SJSA1 (cell line): ENCODE data around the gene CPLX4. TPM values are rescaled to one million over a fixed set of nuclear protein-coding genes. Genes with fewer than 3 reads are reported as not detected.
"Not testable (repeated sequence)": the region's sequence is repeated elsewhere in the genome, so short reads cannot be mapped to it uniquely, and the experiment has no call there.

ENCODE experiments used
- DNase-seq, 2 experiments: peaks; one replicate each; pipeline ENCODE4 v3.0.0-alpha.2; 2015 to 2020; ENCODE audit warnings: low spot score in 2 of 2, low read depth in 1 of 2
- H3K27ac ChIP-seq: fragments of 250-450 bp; sonication (Bioruptor Pico); 2 replicates; pipeline ENCODE4 v1.5.1; 2020; ENCODE audit warnings: mild to moderate bottlenecking, moderate library complexity
- H3K27me3 ChIP-seq: fragments of 250-450 bp; sonication (Bioruptor Pico); replicated peaks from 2 replicates; pipeline ENCODE4 v1.5.1; 2020; ENCODE audit warnings: mild to moderate bottlenecking, moderate library complexity
- H3K36me3 ChIP-seq: fragments of 250-450 bp; sonication (Bioruptor Pico); 2 replicates; pipeline ENCODE4 v1.5.1; 2020; ENCODE audit warnings: mild to moderate bottlenecking
- H3K4me1 ChIP-seq: fragments of 250-450 bp; sonication (Bioruptor Pico); replicated peaks from 2 replicates; pipeline ENCODE4 v1.6.1; 2021; ENCODE audit warnings: mild to moderate bottlenecking
- H3K4me3 ChIP-seq: fragments of 250-450 bp; sonication (Bioruptor Pico); 2 replicates; pipeline ENCODE4 v1.5.1; 2020; ENCODE audit warnings: mild to moderate bottlenecking
- H3K9me3 ChIP-seq: fragments of 250-450 bp; sonication (Bioruptor Pico); replicated peaks from 2 replicates; pipeline ENCODE4 v1.5.1; 2020; ENCODE audit warnings: mild to moderate bottlenecking
- total RNA-seq: library from RNA; depleted of rRNA; stranded (reverse); fragments of >200 nt; shearing (Covaris generic); gene quantifications from 2 replicates; pipeline ENCODE4 v1.2.3, GENCODE V29; 2014; rRNA removed

Gene CPLX4
- total RNA-seq, 1 experiment from 2014 or later = not detected

DNA sequence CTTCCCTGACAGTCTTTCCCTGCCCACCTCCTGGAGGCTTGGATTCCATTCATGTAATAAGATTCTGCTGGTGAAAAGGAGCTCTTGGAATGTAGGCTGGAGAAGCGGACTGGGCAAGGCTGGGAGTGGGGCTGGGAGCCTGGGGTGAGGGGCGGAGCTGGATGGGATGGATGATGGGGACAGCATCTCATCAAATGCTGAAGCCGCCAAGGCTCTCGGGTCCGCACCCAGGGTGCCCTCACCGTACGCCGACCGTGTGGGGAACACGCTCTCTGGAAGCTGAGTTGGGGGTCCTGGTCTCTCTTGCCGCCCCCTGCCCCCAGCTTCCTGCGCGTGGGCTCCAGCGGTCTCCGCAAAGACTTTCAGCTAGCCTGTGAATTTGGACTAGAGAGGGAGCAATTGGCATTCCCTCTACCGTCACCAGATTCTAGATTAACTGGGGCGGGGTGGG lies 54.3 kb downstream of the CPLX4 start:
- DNase-seq = no peak
- Histone ChIP-seq H3K27me3 (peaks cover 66% of the 10 kb centered on the region), H3K36me3 (no peaks in the 10 kb centered on the region), H3K9me3 (peaks cover 3% of the 10 kb centered on the region), H3K27ac (no peak overlapping the region), H3K4me3 (no peak overlapping the region), H3K4me1 (peaks cover 9% of the 10 kb centered on the region)

DNA sequence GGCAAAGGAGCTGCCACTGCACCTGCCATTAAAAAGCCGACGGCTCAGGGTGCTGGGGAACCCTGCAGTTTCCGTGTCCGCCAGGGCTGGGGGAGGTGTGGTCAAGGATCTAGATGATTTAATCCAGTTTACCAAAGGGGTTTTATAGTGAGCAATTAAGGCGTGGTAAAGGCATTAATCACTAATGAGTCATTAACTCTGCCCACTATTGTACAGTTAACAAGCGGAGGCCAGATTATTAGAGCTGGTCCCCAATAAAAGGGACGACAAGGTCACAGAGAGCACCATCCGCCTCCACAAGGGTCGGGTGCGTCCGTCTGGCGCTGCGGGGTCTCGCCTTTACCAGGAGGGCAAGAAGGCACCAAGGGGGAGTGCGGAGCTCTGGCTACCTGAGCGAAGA lies 54.8 kb downstream of the CPLX4 start:
- Histone ChIP-seq H3K27me3 (peaks cover 61% of the 10 kb centered on the region), H3K27ac (no peak overlapping the region), H3K4me3 (no peak overlapping the region), H3K4me1 (peaks cover 5% of the 10 kb centered on the region; the same call in 1 of the 2 replicates), H3K36me3 (no peaks in the 10 kb centered on the region), H3K9me3 (no peaks in the 10 kb centered on the region; the same call in 1 of the 2 replicates)
- DNase-seq = no peak

DNA sequence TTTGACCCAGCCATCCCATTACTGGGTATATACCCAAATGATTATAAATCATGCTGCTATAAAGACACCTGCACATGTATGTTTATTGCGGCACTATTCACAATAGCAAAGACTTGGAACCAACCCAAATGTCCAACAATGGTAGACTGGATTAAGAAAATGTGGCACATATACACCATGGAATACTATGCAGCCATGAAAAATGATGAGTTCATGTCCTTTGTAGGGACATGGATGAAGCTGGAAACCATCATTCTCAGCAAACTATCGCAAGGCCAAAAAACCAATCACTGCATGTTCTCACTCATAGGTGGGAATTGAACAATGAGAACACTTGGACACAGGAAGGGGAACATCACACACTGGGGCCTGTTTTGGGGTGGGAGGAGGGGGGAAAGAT lies 56.2 kb downstream of the CPLX4 start:
- DNase-seq, H3K4me1 ChIP-seq, H3K27ac ChIP-seq, H3K9me3 ChIP-seq, H3K4me3 ChIP-seq, H3K36me3 ChIP-seq: not testable (repeated sequence)
- peaks cover 47% of the 10 kb centered on the region for H3K27me3 ChIP-seq

DNA sequence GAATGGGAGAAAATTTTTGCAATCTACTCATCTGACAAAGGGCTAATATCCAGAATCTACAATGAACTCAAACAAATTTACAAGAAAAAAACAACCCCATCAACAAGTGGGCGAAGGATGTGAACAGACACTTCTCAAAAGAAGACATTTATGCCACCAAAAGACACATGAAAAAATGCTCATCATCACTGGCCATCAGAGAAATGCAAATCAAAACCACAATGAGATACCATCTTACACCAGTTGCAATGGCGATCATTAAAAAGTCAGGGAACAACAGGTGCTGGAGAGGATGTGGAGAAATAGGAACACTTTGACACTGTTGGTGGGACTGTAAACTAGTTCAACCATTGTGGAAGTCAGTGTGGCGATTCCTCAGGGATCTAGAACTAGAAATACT lies 56.6 kb downstream of the CPLX4 start:
- DNase-seq, H3K9me3 ChIP-seq, H3K4me1 ChIP-seq, H3K36me3 ChIP-seq, H3K4me3 ChIP-seq, H3K27ac ChIP-seq: not testable (repeated sequence)
- H3K27me3 ChIP-seq = peaks cover 43% of the 10 kb centered on the region

DNA sequence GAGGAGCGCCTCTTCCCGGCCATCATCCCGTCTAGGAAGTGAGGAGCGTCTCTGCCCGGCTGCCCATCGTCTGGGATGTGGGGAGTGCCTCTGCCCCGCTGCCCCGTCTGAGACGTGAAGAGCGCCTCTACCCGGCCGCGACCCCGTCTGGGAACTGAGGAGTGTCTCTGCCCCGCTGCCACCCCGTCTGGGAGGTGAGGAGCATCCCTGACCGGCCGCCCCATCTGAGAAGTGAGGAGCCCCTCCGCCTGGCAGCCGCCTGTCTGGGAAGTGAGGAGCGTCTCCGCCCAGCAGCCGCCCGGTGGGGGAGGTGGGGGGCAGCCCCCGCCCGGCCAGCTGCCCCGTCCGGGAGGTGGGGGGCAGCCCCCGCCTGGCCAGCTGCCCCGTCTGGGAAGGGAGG lies 63.0 kb downstream of the CPLX4 start:
- H3K4me1 ChIP-seq, DNase-seq, H3K9me3 ChIP-seq, H3K36me3 ChIP-seq, H3K4me3 ChIP-seq, H3K27me3 ChIP-seq, H3K27ac ChIP-seq: not testable (repeated sequence)

- DNase-seq = peak in 1 of 2 experiments; percentile 29
- Histone ChIP-seq H3K27me3 (peaks cover 32% of the 10 kb centered on the region), H3K4me1 (no peaks in the 10 kb centered on the region), H3K36me3 (no peaks in the 10 kb centered on the region), H3K9me3 (no peaks in the 10 kb centered on the region), H3K27ac (no peak overlapping the region), H3K4me3 (no peak overlapping the region)
These were observed 69.2 kb downstream of the CPLX4 start for GRCh38 chr18:59249199-59249774.

DNA sequence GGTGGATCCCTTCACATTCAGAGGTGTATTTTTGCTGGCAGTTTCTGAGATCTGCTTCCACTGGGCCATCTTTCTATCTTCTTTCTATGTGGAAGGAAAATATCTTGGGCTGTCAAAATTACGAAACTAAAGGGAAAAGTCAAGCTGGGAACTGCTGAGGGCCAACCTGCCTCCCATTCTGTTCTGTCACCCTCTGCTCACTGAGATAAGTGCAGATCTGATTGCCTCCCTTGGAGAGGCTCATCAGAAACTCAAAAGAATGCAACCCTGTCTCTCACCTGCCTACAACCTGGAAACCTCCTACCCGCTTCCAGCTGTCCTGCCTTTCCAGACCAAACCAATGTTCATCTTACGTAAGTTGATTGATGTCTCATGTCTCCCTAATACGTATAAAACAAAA lies 71.7 kb downstream of the CPLX4 start:
- Histone ChIP-seq H3K36me3 (no peaks in the 10 kb centered on the region), H3K27me3 (peaks cover 36% of the 10 kb centered on the region), H3K4me3 (no peak overlapping the region), H3K4me1 (no peaks in the 10 kb centered on the region), H3K9me3 (no peaks in the 10 kb centered on the region), H3K27ac (no peak overlapping the region)
- no peak for DNase-seq

Other genes starting within 250 kb of the CPLX4 start
- 21.7 and 25.0 TPM in 2 replicates for gene SEC11C, start 178.8 kb downstream of the CPLX4 start, total RNA-seq
- not detected in 2 replicates for gene GRP, start 98.5 kb downstream of the CPLX4 start, total RNA-seq
- gene RAX, start 45.2 kb downstream of the CPLX4 start, total RNA-seq = not detected in 2 replicates
- 158 and 159 TPM in 2 replicates for gene LMAN1, start 40.6 kb upstream of the CPLX4 start, total RNA-seq